Activated naive CD4-positive, alpha-beta T cell treated with anti-CD3 and anti-CD28 coated beads, Interleukin-2, amount 10 ng/mL, durations not matched to agents 7 days and 5 days (primary cell): ENCODE measurements around the gene GDF11.

Source experiments
- CTCF ChIA-PET: fragments of 350-600 bp; sonication (Branson Sonifier 250); formaldehyde crosslinking; loops from one replicate; lab custom pipeline; 2021; ENCODE audit warnings: antibody characterized with exemption; lab: Charles Lee
- DNase-seq: peaks from one replicate; pipeline ENCODE4 v3.0.0-alpha.2; 2020
- H3K27ac Mint-ChIP-seq: one replicate; pipeline ENCODE4 v1.8.0; 2021; ENCODE audit warnings: mild to moderate bottlenecking, moderate library complexity, mixed read lengths
- H3K27me3 Mint-ChIP-seq: one replicate; pipeline ENCODE4 v1.8.0; 2021; ENCODE audit warnings: mild to moderate bottlenecking, mixed read lengths
- H3K36me3 Mint-ChIP-seq: one replicate; pipeline ENCODE4 v1.8.0; 2021; ENCODE audit warnings: mixed read lengths
- H3K4me1 Mint-ChIP-seq: one replicate; pipeline ENCODE4 v1.8.0; 2021; ENCODE audit warnings: mixed read lengths
- H3K4me3 Mint-ChIP-seq: one replicate; pipeline ENCODE4 v1.8.0; 2021; ENCODE audit warnings: mild to moderate bottlenecking, moderate library complexity, mixed read lengths
- H3K9me3 Mint-ChIP-seq: one replicate; pipeline ENCODE4 v1.8.0; 2021; ENCODE audit warnings: mixed read lengths

Gene GDF11

DNA sequence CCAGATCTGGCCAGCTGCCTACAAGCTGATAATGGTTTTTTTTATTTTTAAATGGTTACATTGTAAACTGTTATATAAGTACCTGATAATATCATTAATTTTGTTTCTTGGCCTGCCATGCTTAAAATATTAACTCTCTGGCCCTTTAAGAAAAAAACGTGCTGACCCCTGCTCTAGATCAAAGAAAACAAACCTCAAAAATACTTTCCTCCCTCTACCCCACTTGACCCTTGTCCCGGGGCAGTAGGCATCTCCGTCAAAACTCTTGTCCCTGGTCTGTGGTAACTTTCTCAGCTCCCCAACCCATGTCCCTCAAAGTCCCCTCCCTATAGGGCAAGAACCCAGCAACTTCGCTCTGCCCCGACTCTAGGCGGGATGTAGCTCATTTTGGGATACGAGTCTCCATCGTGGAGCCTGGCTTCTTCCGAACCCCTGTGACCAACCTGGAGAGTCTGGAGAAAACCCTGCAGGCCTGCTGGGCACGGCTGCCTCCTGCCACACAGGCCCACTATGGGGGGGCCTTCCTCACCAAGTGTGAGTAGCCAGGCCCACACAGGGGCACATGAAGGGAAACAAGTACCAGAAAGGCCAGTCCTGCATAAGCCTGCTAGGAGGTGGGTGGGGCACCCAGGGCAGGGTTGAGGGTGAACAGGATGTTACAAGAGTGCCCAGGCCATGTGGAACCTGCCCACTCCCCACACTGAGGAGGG is 19.3 kb upstream of the GDF11 start:
- Mint-ChIP-seq H3K27me3 (no peaks in the 10 kb centered on the region), H3K27ac (no peak overlapping the region), H3K4me1 (peaks cover 46% of the 10 kb centered on the region), H3K4me3 (no peak overlapping the region), H3K36me3 (peaks cover 23% of the 10 kb centered on the region), H3K9me3 (no peaks in the 10 kb centered on the region)
- DNase-seq = no peak
- CTCF ChIA-PET = interaction anchor here (0.6 to 11.3 kb wide), 3 partner anchors 12 to 96 kb away, joined by 3 to 166 read pairs (median 5); no protein-coding TSS in a partner anchor

DNA sequence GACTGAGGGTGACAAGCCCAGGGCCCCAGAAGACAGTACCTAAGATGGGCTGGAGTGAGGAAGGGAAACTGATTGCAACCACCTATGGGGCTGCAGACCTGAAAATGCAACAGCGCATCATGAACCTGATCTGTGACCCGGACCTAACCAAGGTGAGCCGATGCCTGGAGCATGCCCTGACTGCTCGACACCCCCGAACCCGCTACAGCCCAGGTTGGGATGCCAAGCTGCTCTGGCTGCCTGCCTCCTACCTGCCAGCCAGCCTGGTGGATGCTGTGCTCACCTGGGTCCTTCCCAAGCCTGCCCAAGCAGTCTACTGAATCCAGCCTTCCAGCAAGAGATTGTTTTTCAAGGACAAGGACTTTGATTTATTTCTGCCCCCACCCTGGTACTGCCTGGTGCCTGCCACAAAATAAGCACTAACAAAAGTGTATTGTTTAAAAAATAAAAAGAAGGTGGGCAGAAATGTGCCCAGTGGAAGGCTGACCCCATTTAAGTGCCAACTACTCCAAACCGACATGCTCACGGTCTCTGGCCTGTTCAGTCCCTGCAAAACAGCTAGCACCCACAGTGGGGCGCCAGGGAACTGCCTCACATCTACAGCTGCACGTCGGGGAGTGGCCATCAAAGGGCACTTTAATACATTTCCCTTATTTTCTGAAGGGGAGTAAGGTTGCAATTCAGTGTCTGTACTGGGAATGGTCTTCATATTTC is 18.5 kb upstream of the GDF11 start:
- CTCF ChIA-PET = interaction anchor here (0.9 to 11.3 kb wide), 10 partner anchors 8 to 724 kb away, joined by 3 to 166 read pairs (median 4); partner anchors contain the start of gene BLOC1S1
- Mint-ChIP-seq H3K27ac (peak overlapping the region; percentile 56), H3K27me3 (no peaks in the 10 kb centered on the region)

DNA sequence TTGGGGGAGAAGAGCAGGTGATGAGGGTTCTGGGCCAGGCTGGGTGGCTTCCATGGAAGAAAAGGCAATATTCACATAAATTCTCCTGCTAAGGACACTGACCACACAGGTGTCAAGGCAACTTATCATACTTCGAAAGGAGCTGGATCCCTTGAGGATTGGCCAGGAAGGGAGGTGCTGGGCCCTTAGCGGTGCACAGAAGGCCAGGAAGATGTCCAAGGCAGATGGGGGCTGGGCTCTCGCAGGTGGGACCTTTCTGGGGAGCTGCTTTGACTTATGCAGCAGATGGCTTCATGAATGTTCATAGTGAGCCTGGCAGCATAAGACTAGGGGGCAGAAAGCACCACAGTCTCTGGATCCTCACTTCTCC is 18.0 kb upstream of the GDF11 start:
- no peak for DNase-seq
- Mint-ChIP-seq H3K27ac (no peak overlapping the region), H3K4me1 (peaks cover 46% of the 10 kb centered on the region), H3K36me3 (peaks cover 19% of the 10 kb centered on the region), H3K27me3 (no peaks in the 10 kb centered on the region), H3K9me3 (no peaks in the 10 kb centered on the region), H3K4me3 (no peak overlapping the region)
- CTCF ChIA-PET = interaction anchor here (0.5 to 11.3 kb wide), 11 partner anchors 9 to 724 kb away, joined by 3 to 166 read pairs (median 3); partner anchors contain the start of gene BLOC1S1

More for the DNA sequence above, 18.5 kb upstream of the GDF11 start:
- peak; percentile 82 for DNase-seq
- no peak overlapping the region for H3K4me3 Mint-ChIP-seq
- peaks cover 19% of the 10 kb centered on the region for H3K36me3 Mint-ChIP-seq
- H3K9me3 Mint-ChIP-seq = no peaks in the 10 kb centered on the region
- H3K4me1 Mint-ChIP-seq = peaks cover 45% of the 10 kb centered on the region

DNA sequence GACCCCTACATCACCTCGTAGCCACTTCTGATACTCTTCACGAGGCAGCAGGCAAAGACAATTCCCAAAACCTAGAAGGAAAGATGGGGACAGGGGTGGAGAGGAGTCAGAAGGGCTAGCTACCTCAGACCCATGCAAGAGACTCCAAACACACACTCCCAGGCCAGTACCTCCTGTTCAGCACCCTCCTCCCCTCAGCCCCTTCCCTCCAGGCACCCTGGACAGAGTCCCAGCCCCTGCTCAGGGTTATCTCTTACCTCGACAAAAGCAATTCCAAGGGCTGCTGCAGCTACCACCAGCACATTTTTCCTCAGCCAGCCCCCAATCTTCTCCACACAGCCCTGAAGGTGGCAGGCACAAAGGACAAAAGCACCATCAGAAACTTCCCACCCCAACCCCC is 17.4 kb upstream of the GDF11 start:
- no peak overlapping the region for H3K27ac Mint-ChIP-seq
- H3K9me3 Mint-ChIP-seq = no peaks in the 10 kb centered on the region
- no peak overlapping the region for H3K4me3 Mint-ChIP-seq
- H3K4me1 Mint-ChIP-seq = peaks cover 46% of the 10 kb centered on the region
- H3K36me3 Mint-ChIP-seq = peaks cover 19% of the 10 kb centered on the region
- no peaks in the 10 kb centered on the region for H3K27me3 Mint-ChIP-seq
- no peak for DNase-seq
- CTCF ChIA-PET = interaction anchor here (0.5 to 11.3 kb wide), 7 partner anchors 9 to 56 kb away, joined by 3 to 166 read pairs (median 4); partner anchors contain the start of gene BLOC1S1

DNA sequence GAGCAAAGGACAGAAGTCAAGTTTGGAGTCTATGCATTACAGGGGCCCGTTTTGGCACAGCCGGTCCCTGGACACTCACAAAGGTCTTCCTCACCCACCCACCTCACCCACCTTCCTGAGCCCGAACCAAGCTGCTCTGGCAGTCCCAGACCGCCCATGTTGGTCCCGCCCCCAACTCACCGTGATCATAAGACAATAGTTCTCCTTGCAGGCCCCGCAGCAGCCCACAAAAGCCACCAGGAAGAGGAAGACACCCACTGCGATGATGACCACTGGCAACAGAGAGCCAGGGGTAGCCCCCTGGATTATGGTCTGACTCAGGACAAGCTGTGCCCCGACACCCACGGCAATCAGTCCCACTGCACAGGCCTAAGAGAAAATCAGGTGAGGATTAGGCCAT is 16.0 kb upstream of the GDF11 start:
- H3K36me3 Mint-ChIP-seq = peaks cover 19% of the 10 kb centered on the region
- no peak for DNase-seq
- H3K4me1 Mint-ChIP-seq = peaks cover 46% of the 10 kb centered on the region
- peak overlapping the region; percentile 64 for H3K4me3 Mint-ChIP-seq
- CTCF ChIA-PET = interaction anchor here (1.6 kb wide), 1 partner anchor 11 kb away, joined by 8 read pairs; no protein-coding TSS in a partner anchor
- H3K27me3 Mint-ChIP-seq = no peaks in the 10 kb centered on the region
- peak overlapping the region; percentile 60 for H3K27ac Mint-ChIP-seq
- no peaks in the 10 kb centered on the region for H3K9me3 Mint-ChIP-seq

DNA sequence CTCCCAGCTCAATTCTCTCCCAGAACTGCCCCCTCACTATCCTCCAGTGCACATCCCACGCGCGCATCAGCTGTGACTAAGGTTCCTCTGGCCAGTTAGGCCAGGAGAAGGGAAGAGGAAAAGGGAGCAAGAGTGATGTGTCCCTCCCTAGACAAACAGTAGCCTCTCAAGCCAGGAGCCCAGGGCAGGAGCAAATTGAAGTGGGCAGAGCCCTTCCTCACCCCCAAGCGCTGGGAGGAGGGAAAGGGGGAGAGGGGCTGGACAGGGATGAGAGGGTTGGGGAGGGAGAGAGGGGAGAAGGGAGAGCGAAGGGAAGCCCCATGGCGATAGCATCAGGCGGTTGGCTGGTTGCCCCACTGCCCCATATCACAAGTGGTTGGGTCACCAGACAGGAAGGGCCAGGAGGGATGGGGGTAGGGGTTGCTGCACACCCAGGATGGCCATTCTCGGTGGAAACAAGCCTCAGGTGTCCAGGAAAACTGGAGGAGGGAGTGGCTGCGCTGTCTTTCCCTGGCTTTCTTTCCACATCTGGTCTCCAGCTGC is 15.2 kb upstream of the GDF11 start:
- CTCF ChIA-PET = interaction anchor here (1.6 kb wide), 1 partner anchor 11 kb away, joined by 8 read pairs; no protein-coding TSS in a partner anchor

DNA sequence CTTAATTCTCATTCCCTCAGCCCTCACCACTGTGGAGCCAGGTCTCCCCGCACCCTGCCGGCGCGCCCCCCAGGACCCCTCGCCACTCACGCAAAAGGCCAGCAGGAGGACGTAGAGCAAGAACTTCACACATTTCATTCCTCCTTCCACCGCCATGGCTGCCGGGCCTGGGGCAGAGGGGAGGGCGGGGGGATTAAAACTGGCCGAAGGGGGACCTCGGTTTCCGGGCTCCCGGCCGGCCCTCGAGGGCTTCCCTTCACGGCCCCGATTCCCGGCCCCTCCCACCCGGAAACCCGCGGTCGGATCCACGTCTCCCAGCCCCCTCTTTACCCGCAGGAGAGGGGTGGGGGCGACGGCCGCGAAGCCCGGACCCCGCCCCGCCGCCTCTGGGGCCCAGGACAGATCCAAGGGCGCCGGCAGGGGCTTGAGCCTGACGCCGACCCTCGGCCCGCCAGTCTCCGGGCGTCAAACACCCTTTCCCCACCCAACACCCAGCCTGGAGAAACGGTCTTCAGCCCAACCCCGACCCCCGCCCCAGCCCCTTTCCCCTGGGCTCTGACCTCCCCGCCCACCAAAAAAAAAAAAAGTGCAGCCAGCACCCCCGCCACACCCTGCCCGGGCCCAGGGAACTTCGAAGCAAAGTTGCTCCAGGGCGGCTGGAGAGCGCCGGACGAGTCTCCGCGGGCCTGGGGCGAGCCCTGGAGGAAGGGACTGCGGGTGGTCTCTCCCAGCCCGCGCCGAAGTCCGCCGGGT is 14.6 kb upstream of the GDF11 start:
- peak; percentile 58 for DNase-seq
- Mint-ChIP-seq H3K36me3 (peaks cover 19% of the 10 kb centered on the region), H3K9me3 (no peaks in the 10 kb centered on the region), H3K4me3 (peak overlapping the region; percentile 75), H3K27me3 (no peaks in the 10 kb centered on the region), H3K4me1 (peaks cover 49% of the 10 kb centered on the region), H3K27ac (peak overlapping the region; percentile 39)
- CTCF ChIA-PET = interaction anchor here (1.6 to 2.3 kb wide), 3 partner anchors 9 to 11 kb away, joined by 4 to 31 read pairs (median 8); no protein-coding TSS in a partner anchor

More for the DNA sequence above, 15.2 kb upstream of the GDF11 start:
- peak overlapping the region; percentile 60 for H3K27ac Mint-ChIP-seq
- peaks cover 49% of the 10 kb centered on the region for H3K4me1 Mint-ChIP-seq
- H3K27me3 Mint-ChIP-seq = no peaks in the 10 kb centered on the region
- no peak for DNase-seq
- H3K4me3 Mint-ChIP-seq = peak overlapping the region; percentile 64
- H3K36me3 Mint-ChIP-seq = peaks cover 19% of the 10 kb centered on the region
- no peaks in the 10 kb centered on the region for H3K9me3 Mint-ChIP-seq

DNA sequence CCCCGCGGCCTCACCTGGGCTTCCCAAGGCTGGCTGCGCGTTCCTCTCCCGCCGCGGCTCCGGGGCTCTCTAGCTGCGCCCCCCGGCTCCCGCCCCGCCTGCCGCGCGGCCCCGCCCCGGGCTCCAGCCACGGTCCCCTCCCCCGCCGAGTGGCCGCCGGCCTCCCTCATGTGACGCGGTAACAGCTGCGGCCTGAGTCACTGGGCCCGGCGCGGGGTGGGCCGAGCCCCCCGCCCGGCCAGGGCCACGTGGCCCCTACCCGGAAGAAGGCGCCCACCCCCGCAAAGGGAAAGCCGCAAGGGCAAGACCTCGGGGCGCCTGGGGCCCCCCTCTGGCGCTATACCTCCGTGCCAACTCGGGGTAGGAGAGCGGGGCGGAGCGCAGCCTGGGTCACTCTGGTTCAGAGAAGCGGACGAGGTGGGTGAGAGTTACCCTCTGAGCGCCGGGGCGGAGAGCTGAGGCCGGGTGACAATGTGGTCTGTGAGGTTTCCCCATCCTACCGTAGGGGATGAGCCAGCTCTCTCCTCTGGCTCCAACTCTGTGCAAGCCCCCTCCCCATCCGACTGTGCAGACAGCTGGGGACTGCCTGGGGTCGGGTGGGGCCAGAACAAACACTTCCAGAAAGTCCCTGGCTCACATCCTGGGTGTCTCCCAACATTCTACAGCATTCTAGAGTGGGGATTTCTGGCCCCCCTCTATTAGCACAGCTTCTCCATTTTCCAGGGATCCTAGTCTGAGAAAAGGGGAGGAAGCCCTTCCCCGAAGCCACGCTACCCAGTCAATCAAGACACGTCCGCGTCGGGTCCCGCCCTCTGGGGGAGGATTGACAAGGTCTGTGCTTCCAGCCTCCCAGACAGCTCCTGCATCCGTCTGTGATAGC is 13.7 kb upstream of the GDF11 start, which contains the start of gene CD63:
Gene CD63 (minus strand): TSS at position 71 of the 880 bp plus-strand sequence. CDS start 668 bp downstream, outside the sequence.
- H3K4me1 Mint-ChIP-seq = peaks cover 49% of the 10 kb centered on the region
- CTCF ChIA-PET = interaction anchor here (1.0 to 2.3 kb wide), 6 partner anchors 10 to 266 kb away, joined by 3 to 31 read pairs (median 4); no protein-coding TSS in a partner anchor
- peaks cover 19% of the 10 kb centered on the region for H3K36me3 Mint-ChIP-seq
- peak within 1 kb of the TSS; percentile 88 for H3K27ac Mint-ChIP-seq
- peak; percentile 73 for DNase-seq
- no peaks in the 10 kb centered on the region for H3K9me3 Mint-ChIP-seq
- H3K27me3 Mint-ChIP-seq = no peaks in the 10 kb centered on the region
- peak within 1 kb of the TSS; percentile 75 for H3K4me3 Mint-ChIP-seq

DNA sequence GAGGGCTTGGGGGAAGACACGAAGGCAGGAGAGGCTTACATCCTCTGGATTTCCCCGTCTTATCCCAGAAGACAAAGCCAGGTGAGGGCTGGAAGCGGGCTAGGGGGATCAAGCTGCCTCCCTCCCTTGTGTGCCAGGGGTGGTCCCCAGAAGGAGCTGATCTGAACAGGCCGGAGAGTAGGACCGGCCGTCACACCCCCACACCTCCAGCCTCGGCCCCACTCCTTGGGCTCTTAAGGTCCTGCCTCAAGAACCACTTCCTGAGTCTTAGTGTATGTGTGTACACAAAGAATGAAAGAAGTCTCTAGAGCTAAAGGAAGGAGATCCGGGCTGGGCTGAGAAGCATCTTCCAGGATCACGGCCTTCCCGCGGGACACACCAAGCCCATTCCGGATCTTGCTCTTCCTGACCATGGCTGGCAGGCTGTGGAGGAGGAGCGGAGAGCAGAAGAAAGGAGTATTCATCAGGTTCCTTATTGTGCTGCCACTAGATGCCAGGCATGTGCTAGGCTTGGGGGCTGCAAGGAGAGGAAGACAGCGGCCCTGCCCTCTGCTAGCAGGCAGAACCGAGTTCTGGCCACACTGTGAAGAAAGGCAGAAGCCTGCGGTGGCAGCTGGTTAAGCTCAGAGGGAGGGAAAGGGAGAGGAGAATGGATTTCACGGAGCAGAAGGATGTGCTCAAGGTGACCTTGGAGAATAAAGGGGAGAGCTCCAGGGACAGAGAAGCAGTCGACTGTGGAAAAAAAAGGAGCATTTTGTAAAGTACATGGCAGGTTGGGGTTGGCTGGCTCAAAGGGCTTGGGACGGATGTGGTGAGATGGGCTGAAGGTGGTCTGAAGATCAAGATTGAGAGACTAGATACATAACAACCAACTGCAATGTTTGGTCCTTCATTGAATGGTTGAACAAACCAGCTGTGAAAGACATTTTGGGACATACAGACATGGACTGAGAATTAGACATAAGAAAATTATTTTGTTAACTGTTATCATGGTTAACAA is 12.8 kb upstream of the GDF11 start:
- DNase-seq = peak; percentile 46
- Mint-ChIP-seq H3K27me3 (no peaks in the 10 kb centered on the region), H3K4me3 (peak overlapping the region; percentile 75), H3K4me1 (peaks cover 43% of the 10 kb centered on the region), H3K36me3 (peaks cover 15% of the 10 kb centered on the region), H3K27ac (peak overlapping the region; percentile 88), H3K9me3 (no peaks in the 10 kb centered on the region)
- CTCF ChIA-PET = interaction anchor here (0.9 to 2.3 kb wide), 7 partner anchors 9 to 265 kb away, joined by 3 to 31 read pairs (median 3); no protein-coding TSS in a partner anchor

DNA sequence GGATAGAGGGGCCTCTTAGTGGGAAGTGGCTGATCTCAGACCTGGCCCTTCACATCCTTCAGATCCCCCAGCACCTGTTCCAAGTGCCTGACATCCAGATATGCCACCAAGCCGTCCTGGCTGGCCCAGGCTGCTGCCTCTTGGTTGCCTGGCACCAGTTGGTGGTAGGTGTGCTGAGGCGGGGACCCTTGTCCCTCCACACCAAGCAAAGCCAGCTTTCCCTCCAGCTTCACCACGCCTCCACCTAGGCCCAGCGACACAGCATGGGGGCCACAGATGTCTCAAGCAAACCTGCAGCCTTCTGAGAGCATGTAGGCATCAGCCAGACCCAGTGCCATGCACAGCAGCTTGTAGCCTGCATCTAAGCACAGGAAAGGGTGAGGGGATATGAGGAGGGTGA is 10.6 kb upstream of the GDF11 start:
- no peak overlapping the region for H3K27ac Mint-ChIP-seq
- no peaks in the 10 kb centered on the region for H3K9me3 Mint-ChIP-seq
- no peaks in the 10 kb centered on the region for H3K36me3 Mint-ChIP-seq
- CTCF ChIA-PET = interaction anchor here (8.6 kb wide), 1 partner anchor 12 kb away, joined by 166 read pairs; the partner anchor contains the start of genes BLOC1S1 and RDH5
- H3K27me3 Mint-ChIP-seq = no peaks in the 10 kb centered on the region
- H3K4me1 Mint-ChIP-seq = peaks cover 37% of the 10 kb centered on the region
- no peak overlapping the region for H3K4me3 Mint-ChIP-seq
- no peak for DNase-seq

DNA sequence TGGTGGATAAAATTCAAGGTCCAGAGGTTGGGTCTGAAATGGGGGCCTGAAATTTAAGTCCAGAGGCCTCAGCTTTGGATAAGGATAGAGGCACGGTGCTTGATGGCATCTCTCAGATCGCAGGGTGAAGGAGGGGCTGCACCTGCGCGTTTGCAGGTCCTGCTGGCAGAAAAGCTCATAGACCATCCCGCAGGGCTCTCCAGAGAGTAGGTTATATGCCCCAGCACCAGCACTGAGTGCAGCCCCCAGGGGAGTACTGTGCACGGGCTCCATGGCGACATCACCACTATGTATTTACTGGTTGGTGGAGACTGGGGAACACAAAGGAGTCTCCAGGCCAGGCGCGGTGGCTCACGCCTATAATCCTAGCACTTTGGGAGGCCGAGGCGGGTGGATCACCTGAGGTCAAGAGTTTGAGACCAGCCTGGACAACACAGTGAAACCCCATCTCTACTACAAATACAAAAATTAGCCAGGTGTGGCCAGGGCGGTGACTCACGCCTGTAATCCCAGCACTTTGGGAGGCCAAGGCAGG is 9.8 kb upstream of the GDF11 start:
- Mint-ChIP-seq H3K4me3 (no peak overlapping the region), H3K9me3 (no peaks in the 10 kb centered on the region), H3K27ac (no peak overlapping the region), H3K36me3 (no peaks in the 10 kb centered on the region), H3K27me3 (no peaks in the 10 kb centered on the region), H3K4me1 (peaks cover 37% of the 10 kb centered on the region)
- CTCF ChIA-PET = interaction anchor here (8.6 kb wide), 1 partner anchor 13 kb away, joined by 166 read pairs; the partner anchor contains the start of genes BLOC1S1 and RDH5
- no peak for DNase-seq
